ENCODE results near the gene ZNFX1. TPM values are rescaled to one million over a fixed set of nuclear protein-coding genes. Genes with fewer than 3 reads are reported as not detected.

The ZNFX1 gene
- total RNA-seq, 1 donor from 2014 or later = 36.4 TPM

DNA sequence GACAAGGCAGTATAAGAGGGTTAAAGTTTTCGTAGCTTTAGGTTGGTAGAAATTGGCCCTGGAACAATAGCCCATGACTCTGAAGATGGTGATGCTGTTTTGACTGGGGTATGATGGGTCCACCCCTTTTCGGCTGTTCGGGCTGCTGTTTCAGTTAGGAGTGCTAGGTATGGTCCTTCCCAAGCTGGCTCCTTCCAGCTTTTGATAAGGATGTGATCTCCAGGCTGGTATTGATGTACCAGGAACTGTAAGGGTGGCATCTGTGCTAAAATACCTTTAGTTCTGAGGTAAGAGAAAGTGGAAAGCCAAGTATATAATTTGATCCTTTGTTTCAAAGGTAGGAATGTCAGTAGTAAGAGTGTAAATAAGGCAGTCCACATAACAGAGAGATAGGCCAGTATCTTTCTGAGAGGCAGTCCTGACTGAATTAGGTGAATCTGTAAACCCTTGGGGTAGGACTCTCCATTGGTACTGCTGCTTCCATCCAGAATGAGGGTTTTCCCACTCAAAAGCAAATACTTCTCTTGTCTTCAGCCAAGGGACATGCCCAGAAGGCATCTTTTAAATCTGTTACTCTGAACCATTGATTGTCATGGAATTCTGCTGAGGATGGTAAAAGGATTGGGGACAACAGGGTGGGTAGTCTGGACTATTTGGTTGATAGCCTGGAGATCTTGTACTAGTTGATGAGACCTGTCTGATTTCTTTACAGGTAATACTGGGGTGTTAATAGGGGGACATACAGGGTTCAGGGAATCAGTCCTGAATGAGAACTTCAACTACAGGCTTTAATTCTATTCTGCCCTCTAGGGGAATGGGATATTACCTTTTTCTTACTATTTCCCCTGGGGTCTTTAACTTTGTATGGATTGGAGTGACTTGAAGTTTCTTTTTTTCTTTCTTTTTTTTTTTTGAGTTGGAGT, 6.1 kb upstream of the ZNFX1 start:
- Mint-ChIP-seq H3K36me3 (ENCODE audit: low read depth) (peaks cover 92% of the 10 kb centered on the region), H3K4me1 (ENCODE audit: low read depth) (peaks cover 94% of the 10 kb centered on the region), H3K4me3 (ENCODE audit: unreplicated experiment) (peak overlapping the region; percentile 99)

DNA sequence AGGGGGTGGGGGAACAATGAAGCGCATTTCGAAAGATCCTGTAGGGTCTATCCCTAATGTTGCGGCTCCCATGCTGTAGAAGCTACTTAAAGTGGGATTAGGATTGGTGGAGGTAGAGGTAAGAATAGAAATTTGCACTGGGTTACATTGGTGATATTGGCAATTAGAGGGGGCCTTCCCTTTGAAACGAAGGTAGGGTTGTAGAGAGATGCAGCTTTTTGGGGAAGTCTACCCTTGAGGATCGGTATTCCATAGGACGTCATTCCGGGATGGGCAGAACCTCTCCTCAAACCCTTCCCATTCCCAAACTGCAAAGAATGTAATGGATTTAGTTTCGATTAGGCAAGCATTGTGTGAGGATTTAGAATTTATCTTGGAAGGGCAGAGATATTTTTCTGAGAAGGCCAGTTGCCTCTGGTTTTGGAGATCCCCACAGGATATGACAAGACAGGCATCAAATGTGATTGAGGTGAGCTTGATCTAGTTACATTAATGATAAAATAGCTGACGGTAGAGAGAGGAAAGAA, 5.4 kb upstream of the ZNFX1 start:
- H3K9me3 Mint-ChIP-seq (ENCODE audit: low read depth) = peaks cover 2% of the 10 kb centered on the region
- peaks cover 89% of the 10 kb centered on the region for H3K4me1 Mint-ChIP-seq (ENCODE audit: low read depth)
- DNase-seq (ENCODE audit: low spot score) = no peak

More for the DNA sequence above, 6.1 kb upstream of the ZNFX1 start:
- no peak for DNase-seq (ENCODE audit: low spot score)
- no peaks in the 10 kb centered on the region for H3K27me3 Mint-ChIP-seq (ENCODE audit: low read depth)
- TF ChIP-seq, protein P1, sequence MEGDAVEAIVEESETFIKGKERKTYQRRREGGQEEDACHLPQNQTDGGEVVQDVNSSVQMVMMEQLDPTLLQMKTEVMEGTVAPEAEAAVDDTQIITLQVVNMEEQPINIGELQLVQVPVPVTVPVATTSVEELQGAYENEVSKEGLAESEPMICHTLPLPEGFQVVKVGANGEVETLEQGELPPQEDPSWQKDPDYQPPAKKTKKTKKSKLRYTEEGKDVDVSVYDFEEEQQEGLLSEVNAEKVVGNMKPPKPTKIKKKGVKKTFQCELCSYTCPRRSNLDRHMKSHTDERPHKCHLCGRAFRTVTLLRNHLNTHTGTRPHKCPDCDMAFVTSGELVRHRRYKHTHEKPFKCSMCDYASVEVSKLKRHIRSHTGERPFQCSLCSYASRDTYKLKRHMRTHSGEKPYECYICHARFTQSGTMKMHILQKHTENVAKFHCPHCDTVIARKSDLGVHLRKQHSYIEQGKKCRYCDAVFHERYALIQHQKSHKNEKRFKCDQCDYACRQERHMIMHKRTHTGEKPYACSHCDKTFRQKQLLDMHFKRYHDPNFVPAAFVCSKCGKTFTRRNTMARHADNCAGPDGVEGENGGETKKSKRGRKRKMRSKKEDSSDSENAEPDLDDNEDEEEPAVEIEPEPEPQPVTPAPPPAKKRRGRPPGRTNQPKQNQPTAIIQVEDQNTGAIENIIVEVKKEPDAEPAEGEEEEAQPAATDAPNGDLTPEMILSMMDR (IDR thresholded peaks at IDR 0.05) = peak; percentile 23
- H3K27ac Mint-ChIP-seq (ENCODE audit: unreplicated experiment) = peak overlapping the region; percentile 89
- peaks cover 2% of the 10 kb centered on the region for H3K9me3 Mint-ChIP-seq (ENCODE audit: low read depth)

DNA sequence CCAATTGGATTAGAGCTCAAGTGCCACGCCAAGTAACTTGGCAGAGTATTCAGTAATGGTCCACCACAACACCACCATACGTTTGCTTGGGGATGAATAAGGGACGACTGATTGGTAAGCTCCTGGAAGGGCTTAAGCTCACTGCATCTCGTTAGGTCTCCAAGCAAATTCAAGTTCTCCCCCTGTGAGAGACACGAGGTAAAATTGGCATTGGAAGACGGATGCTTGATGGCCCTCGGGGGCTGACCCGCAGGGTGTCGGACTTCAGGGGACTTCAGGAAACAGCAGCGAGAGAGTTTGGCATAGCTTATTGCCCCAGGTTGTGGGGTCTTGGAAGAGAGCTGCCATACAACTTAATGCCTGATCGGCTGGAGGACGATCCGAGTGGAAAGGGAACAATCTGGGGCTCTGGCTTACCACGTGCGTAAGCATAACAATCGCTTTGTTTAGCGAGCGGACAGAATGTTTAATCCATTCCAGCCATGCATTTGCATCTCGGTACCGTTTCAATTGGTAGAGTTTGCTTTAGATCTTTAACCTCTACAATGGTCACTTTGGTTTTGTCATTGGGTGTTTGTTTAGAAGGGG, 4.8 kb upstream of the ZNFX1 start:
- TF ChIP-seq, protein P1 (IDR thresholded peaks at IDR 0.05) = no peak
- peaks cover 83% of the 10 kb centered on the region for H3K4me1 Mint-ChIP-seq (ENCODE audit: low read depth)
- H3K4me3 Mint-ChIP-seq (ENCODE audit: unreplicated experiment) = peak overlapping the region; percentile 99
- H3K27me3 Mint-ChIP-seq (ENCODE audit: low read depth) = no peaks in the 10 kb centered on the region
- H3K9me3 Mint-ChIP-seq (ENCODE audit: low read depth) = peaks cover 2% of the 10 kb centered on the region
- DNase-seq (ENCODE audit: low spot score) = no peak
- peak overlapping the region; percentile 89 for H3K27ac Mint-ChIP-seq (ENCODE audit: unreplicated experiment)
- H3K36me3 Mint-ChIP-seq (ENCODE audit: low read depth) = peaks cover 88% of the 10 kb centered on the region

More for the DNA sequence above, 5.4 kb upstream of the ZNFX1 start:
- H3K4me3 Mint-ChIP-seq (ENCODE audit: unreplicated experiment) = peak overlapping the region; percentile 99
- peak overlapping the region; percentile 89 for H3K27ac Mint-ChIP-seq (ENCODE audit: unreplicated experiment)
- H3K27me3 Mint-ChIP-seq (ENCODE audit: low read depth) = no peaks in the 10 kb centered on the region
- TF ChIP-seq, protein P1 (IDR thresholded peaks at IDR 0.05) = no peak
- H3K36me3 Mint-ChIP-seq (ENCODE audit: low read depth) = peaks cover 91% of the 10 kb centered on the region

DNA sequence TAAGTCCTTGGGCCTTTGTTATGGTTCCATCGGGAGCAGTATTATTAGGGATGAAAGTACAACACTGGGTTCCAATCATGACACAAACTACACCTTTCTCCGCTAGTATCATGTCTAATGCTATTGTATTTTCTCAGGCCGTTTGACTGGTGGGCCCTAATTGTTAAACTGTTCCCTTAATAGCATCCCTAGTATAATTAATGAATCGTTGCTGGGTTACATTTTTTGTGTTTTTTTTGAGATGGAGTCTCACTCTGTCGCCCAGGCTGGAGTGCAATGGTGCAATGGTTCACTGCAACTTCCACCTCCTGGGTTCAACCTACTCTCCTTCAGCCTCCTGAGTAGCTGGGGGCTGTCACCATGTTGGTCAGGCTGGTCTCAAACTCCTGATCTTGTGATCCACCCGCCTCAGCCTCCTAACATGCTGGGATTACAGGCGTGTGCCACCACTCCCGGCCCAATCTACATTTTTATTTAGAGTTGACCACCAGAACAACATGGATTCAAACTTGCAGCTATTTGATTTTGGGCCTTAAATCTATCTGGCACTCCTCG, 4.1 kb upstream of the ZNFX1 start:
- Mint-ChIP-seq H3K4me1 (ENCODE audit: low read depth) (peaks cover 77% of the 10 kb centered on the region), H3K27me3 (ENCODE audit: low read depth) (no peaks in the 10 kb centered on the region), H3K27ac (ENCODE audit: unreplicated experiment) (peak overlapping the region; percentile 89), H3K4me3 (ENCODE audit: unreplicated experiment) (peak overlapping the region; percentile 99), H3K36me3 (ENCODE audit: low read depth) (peaks cover 83% of the 10 kb centered on the region), H3K9me3 (ENCODE audit: low read depth) (peaks cover 2% of the 10 kb centered on the region)
- DNase-seq (ENCODE audit: low spot score) = no peak
- TF ChIP-seq, protein P1 (IDR thresholded peaks at IDR 0.05) = no peak
